Endothelial cell of umbilical vein (primary cell): Measurements from ENCODE around the gene RILP. TPM values are rescaled to one million over a fixed set of nuclear protein-coding genes. Genes with fewer than 3 reads are reported as not detected.

Experiments used
- BruUV-seq: library from RNA; stranded (reverse); fragments of 400-500 nt; replicated peaks from 2 replicates; lab custom pipeline; 2021; lab: Mats Ljungman, UMichigan
- CTCF ChIA-PET: fragments of 300-600, 350-600 bp; sonication (Branson Sonifier 250); formaldehyde crosslinking; loops from one replicate; lab custom pipeline; 2021; ENCODE audit warnings: antibody characterized with exemption, inconsistent platforms; lab: Charles Lee
- POLR2A ChIA-PET: fragments of 300-600, 350-600 bp; sonication (Branson Sonifier 250); formaldehyde crosslinking; loops from one replicate; lab custom pipeline; 2021; ENCODE audit warnings: antibody characterized with exemption, inconsistent platforms; lab: Charles Lee
- DNase-seq: peaks from one replicate; pipeline ENCODE4 v3.0.0-alpha.2; 2011; ENCODE audit warnings: low read depth, low spot score
- FAIRE-seq: peaks from 2 replicates; lab custom pipeline; 2011; peaks lifted over from hg19 to GRCh38; lab: Jason Lieb, UNC
- H2AFZ ChIP-seq: 2 replicates; pipeline ENCODE4 v1.6.0; 2012; ENCODE audit warnings: low read depth, low read length, control low read depth, inconsistent platforms
- H3K27ac ChIP-seq: 2 replicates; pipeline ENCODE4 v1.5.1; 2011; ENCODE audit warnings: low read depth, mild to moderate bottlenecking, control low read depth, low read length, moderate library complexity; ENCODE audit not compliant: insufficient read depth
- H3K27me3 ChIP-seq, 2 experiments: 2 replicates each; pipeline versions ENCODE4 v1.6.0 to v1.6.1; 2011; ENCODE audit warnings: low read length in 2 of 2, mixed read lengths in 1 of 2; ENCODE audit not compliant: control insufficient read depth in 2 of 2, insufficient read depth in 2 of 2
- H3K36me3 ChIP-seq, 2 experiments: 2 replicates in 1 of 2; 3 replicates in 1 of 2; pipeline ENCODE4 v1.5.1; 2011; ENCODE audit warnings: low read length in 2 of 2, mild to moderate bottlenecking in 1 of 2, moderate library complexity in 1 of 2; ENCODE audit not compliant: control insufficient read depth in 2 of 2, insufficient read depth in 2 of 2; ENCODE audit errors: extremely low read depth in 1 of 2
- H3K4me1 ChIP-seq: 3 replicates; pipeline ENCODE4 v1.5.1; 2011; ENCODE audit warnings: mild to moderate bottlenecking, low read length; ENCODE audit not compliant: control insufficient read depth, insufficient read depth; ENCODE audit errors: extremely low read depth
- H3K4me2 ChIP-seq: 2 replicates; pipeline ENCODE4 v1.6.1; 2011; ENCODE audit warnings: low read length, control low read depth, mixed read lengths; ENCODE audit not compliant: insufficient read depth
- H3K4me3 ChIP-seq, 3 experiments: fragments of 200-600 bp in 1 of 3; sonication (generic), shearing (Covaris generic) in 1 of 3; replicated peaks in 1 of 3; 2 replicates each; pipeline ENCODE4 v1.5.1; 2011 to 2016; ENCODE audit warnings: control low read depth in 3 of 3, low read length in 3 of 3, mild to moderate bottlenecking in 2 of 3, inconsistent platforms in 1 of 3, low read depth in 1 of 3, moderate library complexity in 1 of 3; ENCODE audit not compliant: insufficient read depth in 1 of 3
- H3K79me2 ChIP-seq: 2 replicates; pipeline ENCODE4 v1.6.0; 2012; ENCODE audit warnings: low read length, inconsistent platforms; ENCODE audit not compliant: control insufficient read depth, insufficient read depth
- H3K9ac ChIP-seq: replicated peaks from 2 replicates; pipeline ENCODE3; 2011; ENCODE audit warnings: low read length, control low read depth; ENCODE audit not compliant: insufficient read depth; ENCODE audit errors: extremely low read depth
- H3K9me1 ChIP-seq: replicated peaks from 3 replicates; pipeline ENCODE4 v1.6.0; 2011; ENCODE audit warnings: mild to moderate bottlenecking, low read length; ENCODE audit not compliant: control insufficient read depth, insufficient read depth; ENCODE audit errors: extremely low read depth
- H3K9me3 ChIP-seq: replicated peaks from 2 replicates; pipeline ENCODE4 v1.5.1; 2012; ENCODE audit warnings: low read length, inconsistent platforms; ENCODE audit not compliant: control insufficient read depth, insufficient read depth
- H4K20me1 ChIP-seq: replicated peaks from 2 replicates; pipeline ENCODE3; 2011; ENCODE audit warnings: mild to moderate bottlenecking, low read length; ENCODE audit not compliant: control insufficient read depth, insufficient read depth; ENCODE audit errors: extremely low read depth
- EZH2 ChIP-seq: IDR thresholded peaks from 2 replicates; pipeline ENCODE4 v1.6.1; 2012; ENCODE audit warnings: borderline replicate concordance, low read depth, mild to moderate bottlenecking, moderate library complexity, low read length, inconsistent platforms; ENCODE audit not compliant: severe bottlenecking
- FOS ChIP-seq: IDR thresholded peaks from 2 replicates; pipeline ENCODE4 v1.6.1; 2011; ENCODE audit warnings: mild to moderate bottlenecking, low read length, moderate library complexity, borderline replicate concordance; ENCODE audit not compliant: insufficient read depth
- GATA2 ChIP-seq: IDR thresholded peaks from 2 replicates; pipeline ENCODE4 v1.7.0; 2011; ENCODE audit warnings: low read depth, mild to moderate bottlenecking, moderate library complexity, mixed read lengths, low read length; ENCODE audit not compliant: insufficient read length, insufficient read depth
- JUN ChIP-seq: IDR thresholded peaks from 2 replicates; pipeline ENCODE4 v1.6.1; 2011; ENCODE audit warnings: borderline replicate concordance, low read depth; ENCODE audit not compliant: insufficient read length, insufficient read depth
- MAX ChIP-seq: IDR thresholded peaks from 2 replicates; pipeline ENCODE4 v1.6.1; 2011; ENCODE audit not compliant: insufficient read depth, insufficient read length
- MYC ChIP-seq: IDR thresholded peaks from one replicate; pipeline ENCODE4 v1.6.1; 2011; ENCODE audit warnings: mild to moderate bottlenecking, low read depth, low read length
- POLR2A ChIP-seq: IDR thresholded peaks from 2 replicates; pipeline ENCODE4 v1.6.1; 2012; ENCODE audit warnings: low read depth, mild to moderate bottlenecking, control low read depth, low read length
- POLR2AphosphoS5 ChIP-seq: IDR thresholded peaks from 2 replicates; pipeline ENCODE4 v1.6.1; 2012; ENCODE audit warnings: low read depth, mild to moderate bottlenecking, control low read depth, low read length, moderate library complexity; ENCODE audit not compliant: insufficient read depth
- dilution Hi-C: fragments of 300-500 bp; cut with MboI; formaldehyde crosslinking; loops from one replicate; pipeline ENCODE4 v1.15.0; 2019; ENCODE audit warnings: low sequenced_read_pairs; ENCODE audit not compliant: extremely low pct_ligation_motif_present
- intact Hi-C: fragments of 100-400 bp; cut with micrococcal nuclease; formaldehyde crosslinking; loops from one replicate; pipeline ENCODE4 v1.10.0; 2022
- polyA plus RNA-seq, 4 experiments: library from polyadenylated mRNA; depleted of rRNA in 3 of 4; stranded (reverse) in 3 of 4; unstranded in 1 of 4; fragments of >200 nt; gene quantifications; 2 replicates each; pipeline versions ENCODE4 v1.2.1 to v1.2.3, GENCODE V29; 2011 to 2012; ENCODE audit warnings: missing spikeins in 1 of 4
- total RNA-seq: library from RNA; stranded (reverse); gene quantifications from 2 replicates; pipeline ENCODE4 v1.2.3, GENCODE V29; 2021
- TF ChIP-seq, protein P1 (sequence below), 2 donors: IDR thresholded peaks; 1 replicate in 1 of 2; 2 replicates in 1 of 2; pipeline ENCODE4 v1.5.1; 2011; ENCODE audit warnings: low read length in 2 of 2, mild to moderate bottlenecking in 2 of 2, moderate library complexity in 2 of 2, control low read depth in 1 of 2, inconsistent platforms in 1 of 2, low read depth in 1 of 2; ENCODE audit not compliant: insufficient read depth in 1 of 2; ENCODE audit errors: extremely low read depth in 1 of 2

The RILP gene
- total and polyA plus RNA-seq, 2 donors (not counting 3 experiments of a cell fraction or from before 2014, with no cell fraction given): 9.4 to 10.0 TPM

DNA sequence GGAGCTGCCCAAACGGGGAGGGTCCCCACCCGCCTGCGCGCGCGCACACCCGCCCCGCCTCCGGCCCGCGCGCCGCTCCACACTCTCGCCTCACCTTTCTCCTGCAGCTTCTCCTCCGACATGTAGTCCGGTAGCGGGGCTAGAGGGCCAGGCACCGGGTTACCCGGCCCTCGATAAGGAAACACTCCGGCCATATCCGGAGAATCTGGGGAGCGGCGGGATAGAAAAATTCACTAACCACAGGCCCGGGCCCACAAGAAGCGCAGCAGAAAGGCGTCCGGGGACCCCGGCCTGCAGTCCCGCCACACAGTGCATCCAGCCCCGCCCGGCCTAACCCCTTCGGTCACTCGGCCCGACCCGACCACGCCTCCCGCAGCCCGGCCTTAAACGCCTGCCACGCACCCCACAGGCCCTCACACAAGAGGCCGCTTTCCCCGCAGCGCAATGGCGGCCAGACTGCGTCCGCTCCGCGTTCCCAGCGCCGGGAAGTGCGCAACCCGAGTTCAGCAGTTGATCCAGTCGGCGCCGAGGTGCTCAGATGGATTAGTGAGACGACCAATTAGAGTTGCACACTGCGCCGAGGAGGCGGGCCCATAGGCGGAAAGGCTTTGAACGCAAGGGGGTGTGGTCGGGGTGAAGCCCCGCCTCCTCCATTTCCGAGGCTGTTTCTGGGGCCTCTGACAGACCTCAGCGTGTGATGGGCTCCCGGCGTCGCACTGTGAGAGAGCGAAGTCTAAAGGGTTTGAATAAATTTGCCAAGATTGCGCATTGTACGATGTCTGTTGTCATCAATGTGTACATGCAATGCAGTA, 34.9 kb upstream of the RILP start, which contains the start of gene PRPF8:
Gene PRPF8 (minus strand): TSS at position 490 of the 812 bp plus-strand sequence. CDS start 296 bp downstream, at position 194.
- Histone ChIP-seq H3K79me2 (peaks cover 37% of the 10 kb centered on the region), H3K4me3 (peak within 1 kb of the TSS; percentile 71 to 95 (median 77)), H2AFZ (peak within 1 kb of the TSS; percentile 77), H3K9me1 (no peaks in the 10 kb centered on the region), H3K36me3 (peaks cover 23% of the 10 kb centered on the region in 2 experiments), H3K27ac (peak within 1 kb of the TSS; percentile 54), H3K4me2 (peak within 1 kb of the TSS; percentile 83), H3K9me3 (no peaks in the 10 kb centered on the region), H3K4me1 (peaks cover 8% of the 10 kb centered on the region), H3K27me3 (no peaks in the 10 kb centered on the region), H4K20me1 (peaks cover 5% of the 10 kb centered on the region), H3K9ac (peak within 1 kb of the TSS; percentile 81)
- dilution Hi-C loops (no loop called here), intact Hi-C loops (loop anchor here (1.0 to 2.0 kb wide), 3 partner anchors 26 to 36 kb away; partner anchors contain the start of genes RILP and TLCD2)
- ChIA-PET CTCF (interaction anchor here (0.8 to 1.5 kb wide), 8 partner anchors 15 to 99 kb away, joined by 3 to 7 read pairs (median 4); partner anchors contain the start of gene SCARF1), POLR2A (interaction anchor here (0.6 to 1.0 kb wide), 2 partner anchors 13 to 31 kb away, joined by 7 to 11 read pairs; no protein-coding TSS in a partner anchor)
- peak; percentile 99 for DNase-seq
- peak; percentile 83 for TF ChIP-seq POLR2AphosphoS5
- TF ChIP-seq GATA2: no peak
- no peak for TF ChIP-seq FOS
- TF ChIP-seq, protein P1, sequence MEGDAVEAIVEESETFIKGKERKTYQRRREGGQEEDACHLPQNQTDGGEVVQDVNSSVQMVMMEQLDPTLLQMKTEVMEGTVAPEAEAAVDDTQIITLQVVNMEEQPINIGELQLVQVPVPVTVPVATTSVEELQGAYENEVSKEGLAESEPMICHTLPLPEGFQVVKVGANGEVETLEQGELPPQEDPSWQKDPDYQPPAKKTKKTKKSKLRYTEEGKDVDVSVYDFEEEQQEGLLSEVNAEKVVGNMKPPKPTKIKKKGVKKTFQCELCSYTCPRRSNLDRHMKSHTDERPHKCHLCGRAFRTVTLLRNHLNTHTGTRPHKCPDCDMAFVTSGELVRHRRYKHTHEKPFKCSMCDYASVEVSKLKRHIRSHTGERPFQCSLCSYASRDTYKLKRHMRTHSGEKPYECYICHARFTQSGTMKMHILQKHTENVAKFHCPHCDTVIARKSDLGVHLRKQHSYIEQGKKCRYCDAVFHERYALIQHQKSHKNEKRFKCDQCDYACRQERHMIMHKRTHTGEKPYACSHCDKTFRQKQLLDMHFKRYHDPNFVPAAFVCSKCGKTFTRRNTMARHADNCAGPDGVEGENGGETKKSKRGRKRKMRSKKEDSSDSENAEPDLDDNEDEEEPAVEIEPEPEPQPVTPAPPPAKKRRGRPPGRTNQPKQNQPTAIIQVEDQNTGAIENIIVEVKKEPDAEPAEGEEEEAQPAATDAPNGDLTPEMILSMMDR (IDR thresholded peaks at IDR 0.05; ENCODE audit: extremely low read depth in 1 of 2, insufficient read depth in 1 of 2, low read depth in 1 of 2, low read length in 2 of 2): no peak
- TF ChIP-seq POLR2A: peak; percentile 88
- TF ChIP-seq MAX: no peak
- TF ChIP-seq EZH2: no peak
- TF ChIP-seq MYC: no peak
- no peak for TF ChIP-seq JUN
- TSS peak; percentile 56 for BruUV-seq
- FAIRE-seq: peak; percentile 98
